ENCODE data around the gene COL24A1.
"Not testable (repeated sequence)": the region's sequence is repeated elsewhere in the genome, so short reads cannot be mapped to it uniquely, and the experiment has no call there.

The COL24A1 gene

DNA sequence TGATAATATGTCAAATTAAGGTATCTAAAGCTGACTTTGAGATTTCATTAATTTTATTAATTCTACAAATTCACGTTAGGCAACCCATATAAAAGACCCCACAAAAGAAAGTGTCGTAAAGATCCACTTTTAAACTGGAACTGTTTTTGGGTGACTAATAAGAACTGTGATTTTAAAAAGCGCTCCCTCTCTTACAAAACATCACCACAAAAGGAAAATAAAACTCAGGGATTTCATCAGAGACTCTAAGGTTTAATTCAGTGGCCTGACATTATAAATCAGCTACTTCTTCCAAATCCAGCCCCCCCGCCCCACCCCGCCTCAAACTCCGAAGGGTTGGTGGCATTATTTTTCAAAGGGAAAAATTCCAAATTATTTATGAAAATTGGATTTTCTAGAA lies 2.7 kb downstream of the COL24A1 start:
- DNase-seq (ENCODE audit: low read depth in 2 of 2, low spot score in 1 of 2), result no peak

DNA sequence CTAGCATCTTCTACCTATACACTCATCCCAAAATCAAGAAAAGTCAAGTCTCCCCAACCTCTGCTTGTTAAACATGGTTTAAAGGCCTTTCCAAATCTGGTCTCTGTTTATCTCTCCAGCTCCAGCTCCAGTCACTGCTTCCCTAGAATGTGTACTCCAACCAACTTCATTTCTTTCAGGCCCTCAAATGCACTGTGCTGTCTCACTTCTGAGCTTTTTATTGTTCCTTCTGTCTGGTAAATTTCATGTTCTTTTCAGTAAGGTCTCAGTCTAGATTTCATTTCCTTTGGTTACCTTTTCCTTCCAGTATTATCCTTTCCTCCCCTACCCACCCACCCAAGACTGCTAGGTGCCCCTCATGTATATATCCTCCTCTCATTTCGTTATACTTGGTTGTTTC lies 3.7 kb downstream of the COL24A1 start:
- no peak for DNase-seq (ENCODE audit: low read depth in 2 of 2, low spot score in 1 of 2)

DNA sequence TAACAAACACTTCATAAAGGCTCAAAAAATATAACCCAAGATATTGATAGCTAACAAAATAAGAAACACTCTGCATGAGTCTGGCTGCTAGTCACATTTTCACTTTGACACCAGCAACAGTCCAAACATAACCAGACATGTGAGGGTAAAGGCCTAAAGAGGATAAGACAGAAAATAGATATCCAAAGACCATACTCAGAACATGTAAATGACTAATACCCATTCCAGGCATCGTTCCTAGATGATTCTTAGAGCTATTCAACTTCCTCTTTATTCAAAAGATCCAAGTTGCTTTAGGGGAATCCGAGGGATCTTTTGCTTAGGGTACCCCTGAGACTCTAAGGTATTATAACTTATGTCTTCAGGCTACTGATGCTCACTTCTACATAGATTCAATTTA lies 5.1 kb downstream of the COL24A1 start:
- no peak for DNase-seq (ENCODE audit: low read depth in 2 of 2, low spot score in 1 of 2)

DNA sequence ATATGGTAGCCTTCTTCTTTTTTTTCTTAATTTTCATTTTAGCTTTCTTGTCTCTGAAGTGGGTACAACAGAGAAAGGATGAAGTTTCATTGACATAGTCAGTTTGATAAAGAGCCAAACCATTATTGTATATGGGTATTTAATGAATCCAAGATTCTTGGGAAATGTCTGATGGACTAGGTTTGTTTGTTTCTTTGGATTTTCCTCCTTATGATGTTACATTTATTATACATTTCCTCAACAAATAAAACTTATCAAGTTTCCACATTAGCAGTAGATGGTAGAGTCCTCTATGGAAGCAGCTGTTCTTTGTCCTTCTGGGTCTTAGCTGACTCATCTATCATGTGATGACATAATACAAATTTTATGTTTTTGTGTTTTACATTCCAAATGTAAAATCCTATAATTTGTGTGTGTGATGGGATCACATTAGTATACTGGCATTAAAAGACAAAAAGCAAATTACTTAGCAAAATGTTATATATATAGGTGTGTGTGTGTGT lies 6.0 kb downstream of the COL24A1 start:
- DNase-seq (ENCODE audit: low read depth in 2 of 2, low spot score in 1 of 2), result no peak

- no peak for DNase-seq (ENCODE audit: low read depth in 2 of 2, low spot score in 1 of 2)
Observed at GRCh38 chr1:86149591-86149990, 7.0 kb downstream of the COL24A1 start.

DNA sequence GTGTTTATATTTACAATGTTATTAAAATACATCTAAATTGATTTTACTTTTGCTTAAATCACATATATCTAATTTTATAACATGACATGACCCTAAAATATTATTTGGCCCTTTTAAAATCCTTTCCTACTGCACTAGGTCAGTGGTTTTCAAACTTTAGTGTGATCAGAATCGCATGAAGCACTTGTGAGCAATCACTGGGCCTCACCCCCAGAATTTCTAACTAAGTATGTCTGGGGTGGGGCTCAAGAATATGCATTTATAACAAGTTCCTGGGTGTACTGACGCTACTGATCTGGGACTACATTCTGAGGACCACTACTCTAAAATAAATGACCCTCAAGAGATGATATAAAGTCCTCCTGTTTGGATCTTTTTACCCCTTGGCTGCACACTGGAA lies 8.8 kb downstream of the COL24A1 start:
- DNase-seq (ENCODE audit: low read depth in 2 of 2, low spot score in 1 of 2), result no peak

DNA sequence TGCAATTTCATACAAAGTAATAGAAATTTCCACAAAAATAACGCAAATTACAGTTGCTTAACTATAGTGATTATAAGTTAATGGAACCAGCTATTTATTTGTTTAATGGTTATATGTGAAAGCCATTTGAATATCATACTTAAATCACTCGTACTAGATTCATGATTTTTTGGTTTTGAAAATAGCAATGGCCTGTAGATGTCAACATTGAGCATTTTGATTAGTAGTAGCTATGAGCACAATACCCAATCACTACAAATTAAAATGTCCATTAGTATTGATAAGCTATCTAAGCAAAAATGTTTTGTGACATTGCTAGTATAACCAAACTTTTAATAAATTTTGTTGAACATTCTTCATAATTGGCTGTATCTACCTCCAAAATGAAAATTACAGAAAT lies 10.0 kb downstream of the COL24A1 start:
- DNase-seq (ENCODE audit: low read depth in 2 of 2, low spot score in 1 of 2), result no peak

DNA sequence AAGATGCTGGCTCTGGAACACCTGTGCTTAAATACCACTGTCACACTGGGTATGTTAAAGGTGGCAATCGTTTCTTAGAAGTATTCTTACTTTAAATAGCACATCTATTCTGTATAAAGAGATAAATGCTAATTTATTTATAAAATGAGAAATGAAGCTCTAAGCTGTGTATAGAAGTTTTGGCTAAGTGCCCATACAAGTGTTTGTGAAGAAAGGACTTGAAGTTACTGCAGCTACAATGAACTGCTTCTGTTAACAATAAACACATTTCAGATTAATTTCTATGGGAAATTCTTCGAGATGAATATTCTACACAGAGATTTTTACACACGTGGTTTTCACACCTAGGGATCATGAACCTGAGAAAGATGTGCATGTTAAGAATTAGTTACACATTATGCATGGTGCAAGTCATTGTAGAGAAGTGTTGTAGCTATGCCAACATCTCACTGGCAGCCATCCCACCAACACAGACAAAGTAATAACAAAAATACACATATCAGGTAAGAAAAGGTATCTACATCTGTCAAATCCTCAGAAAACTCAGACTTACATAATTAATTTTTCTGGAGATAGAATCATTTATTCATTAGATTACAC lies 16.2 kb downstream of the COL24A1 start:
- no peak for DNase-seq (ENCODE audit: low read depth in 2 of 2, low spot score in 1 of 2)

- DNase-seq (ENCODE audit: low read depth in 2 of 2, low spot score in 1 of 2), result no peak
Observed at GRCh38 chr1:86138746-86139145, 17.8 kb downstream of the COL24A1 start.

- no peak for DNase-seq (ENCODE audit: low read depth in 2 of 2, low spot score in 1 of 2)
Observed at GRCh38 chr1:86137436-86137835, 19.1 kb downstream of the COL24A1 start.

- no peak for DNase-seq (ENCODE audit: low read depth in 2 of 2, low spot score in 1 of 2)
Observed at GRCh38 chr1:86119214-86119764, 37.3 kb downstream of the COL24A1 start.

DNA sequence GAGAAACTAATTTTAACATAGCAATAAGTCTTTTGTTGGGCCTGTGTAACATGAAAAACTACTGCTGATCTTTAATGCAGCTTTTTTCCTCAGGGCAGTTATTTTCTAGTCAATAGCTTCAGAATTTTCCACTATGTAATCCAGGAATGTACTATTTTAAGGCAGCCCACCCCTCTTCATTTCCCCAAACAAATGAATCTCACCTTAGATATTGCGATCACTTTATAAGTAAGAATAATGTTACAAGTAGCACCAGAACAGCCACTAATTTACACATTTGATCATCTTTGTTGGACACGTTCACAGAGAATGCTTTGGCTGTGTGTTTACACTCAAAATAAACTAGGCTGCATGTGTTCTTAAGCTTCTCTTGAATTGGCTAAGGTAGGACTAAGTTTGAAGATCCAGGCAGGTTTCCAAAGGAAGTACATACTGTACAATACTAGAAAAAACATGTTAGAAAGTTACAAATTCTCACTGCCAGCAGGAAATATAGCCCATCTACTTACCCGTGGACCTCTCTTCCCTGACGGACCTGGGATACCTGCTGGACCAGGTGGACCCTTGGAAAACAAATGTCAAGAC lies 41.7 kb downstream of the COL24A1 start:
- DNase-seq (ENCODE audit: low read depth in 2 of 2, low spot score in 1 of 2), result no peak

DNA sequence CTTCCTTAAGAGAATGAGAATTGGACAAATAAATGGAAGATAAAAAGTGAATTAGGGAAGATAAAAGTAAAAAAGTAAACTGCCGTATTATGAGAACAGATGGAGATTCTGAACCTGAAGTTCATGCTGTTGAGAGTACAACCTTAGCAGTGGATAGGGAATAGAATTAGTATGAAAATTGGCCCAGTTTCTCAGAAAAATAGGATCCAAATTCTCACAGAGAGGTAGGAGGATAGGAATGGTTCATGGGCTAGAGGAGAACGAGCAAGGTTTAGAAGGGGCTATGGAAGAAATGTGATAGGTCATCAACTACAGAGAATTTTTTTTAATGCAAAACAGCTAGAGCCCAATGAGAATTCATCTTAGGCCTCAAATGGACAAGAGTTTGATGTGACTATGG lies 42.3 kb downstream of the COL24A1 start:
- DNase-seq (ENCODE audit: low read depth in 2 of 2, low spot score in 1 of 2), result no peak

DNA sequence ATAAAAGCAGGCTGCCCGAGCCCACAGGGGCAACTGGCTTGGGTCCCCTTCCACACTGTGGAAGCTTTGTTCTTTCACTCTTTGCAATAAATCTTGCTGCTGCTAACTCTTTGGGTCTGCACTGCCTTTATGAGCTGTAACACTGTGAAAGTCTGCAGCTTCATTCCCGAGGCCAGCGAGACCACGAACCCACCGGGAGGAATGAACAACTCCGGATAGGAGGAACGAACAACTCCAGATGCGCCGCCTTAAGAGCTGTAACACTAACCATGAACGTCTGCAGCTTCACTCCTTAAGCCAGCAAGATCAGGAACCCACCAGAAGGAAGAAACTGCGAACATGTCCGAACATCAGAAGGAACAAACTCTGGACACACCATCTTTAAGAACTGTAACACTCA lies 45.0 kb downstream of the COL24A1 start:
- DNase-seq (ENCODE audit: low read depth in 2 of 2, low spot score in 1 of 2), result not testable (repeated sequence)

DNA sequence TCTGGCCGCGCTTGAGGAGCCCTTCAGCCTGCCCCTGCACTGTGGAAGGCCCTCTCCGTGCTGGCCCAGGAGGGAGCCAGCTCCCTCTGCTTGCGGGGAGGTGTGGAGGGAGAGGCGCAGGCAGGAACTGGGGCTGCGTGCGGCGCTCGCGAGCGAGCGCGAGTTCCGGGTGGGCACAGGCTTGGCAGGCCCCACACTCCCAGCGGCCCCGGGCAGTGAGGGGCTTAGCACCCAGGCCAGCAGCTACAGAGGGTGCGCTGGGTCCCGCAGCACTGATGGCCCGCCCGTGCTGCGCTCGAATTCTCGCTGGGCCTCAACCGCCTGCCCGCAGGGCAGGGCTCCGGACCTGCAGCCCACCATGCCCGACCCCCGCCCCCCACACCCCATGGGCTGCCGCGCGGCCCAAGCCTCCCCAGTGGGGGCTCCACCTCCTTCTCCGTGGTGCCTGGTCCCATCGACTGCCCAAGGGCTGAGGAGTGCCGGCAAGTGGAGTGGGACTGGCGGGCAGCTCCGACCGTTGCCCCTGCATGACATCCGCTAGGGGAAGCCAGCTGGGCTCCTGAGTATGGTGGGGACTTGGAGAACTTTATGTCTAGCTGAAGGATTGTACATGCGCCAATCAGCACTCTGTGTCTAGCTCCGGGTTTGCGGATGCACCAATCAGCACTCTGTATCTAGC lies 46.0 kb downstream of the COL24A1 start:
- DNase-seq (ENCODE audit: low read depth in 2 of 2, low spot score in 1 of 2), result no peak

GRCh38 chr1:86105533-86105866 lies 51.1 kb downstream of the COL24A1 start:
- DNase-seq (ENCODE audit: low read depth in 2 of 2, low spot score in 1 of 2), result no peak

- DNase-seq (ENCODE audit: low read depth in 2 of 2, low spot score in 1 of 2), result no peak
Observed at GRCh38 chr1:86104606-86105532, 51.7 kb downstream of the COL24A1 start.

GRCh38 chr1:86101616-86102015 lies 55.0 kb downstream of the COL24A1 start:
- no peak for DNase-seq (ENCODE audit: low read depth in 2 of 2, low spot score in 1 of 2)

DNA sequence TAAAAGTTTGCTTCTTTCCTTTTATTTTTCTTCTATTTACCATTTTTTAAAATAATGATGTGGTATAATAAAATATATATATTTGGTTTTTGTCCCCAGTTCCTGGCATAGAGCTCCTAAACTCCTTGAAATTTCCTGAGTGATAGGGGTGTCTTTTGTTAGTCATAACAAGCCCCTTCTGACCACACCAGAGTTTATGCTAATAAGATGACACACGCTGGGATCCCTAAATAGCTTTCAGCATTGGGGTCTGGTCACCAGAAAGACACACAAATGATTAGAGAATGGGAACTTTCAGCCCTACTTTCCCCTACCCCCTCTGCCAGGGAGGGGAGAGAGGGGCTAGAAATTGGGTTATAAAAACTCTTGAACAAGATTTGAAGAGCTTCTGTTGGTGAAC lies 56.2 kb downstream of the COL24A1 start:
- DNase-seq (ENCODE audit: low read depth in 2 of 2, low spot score in 1 of 2), result no peak

DNA sequence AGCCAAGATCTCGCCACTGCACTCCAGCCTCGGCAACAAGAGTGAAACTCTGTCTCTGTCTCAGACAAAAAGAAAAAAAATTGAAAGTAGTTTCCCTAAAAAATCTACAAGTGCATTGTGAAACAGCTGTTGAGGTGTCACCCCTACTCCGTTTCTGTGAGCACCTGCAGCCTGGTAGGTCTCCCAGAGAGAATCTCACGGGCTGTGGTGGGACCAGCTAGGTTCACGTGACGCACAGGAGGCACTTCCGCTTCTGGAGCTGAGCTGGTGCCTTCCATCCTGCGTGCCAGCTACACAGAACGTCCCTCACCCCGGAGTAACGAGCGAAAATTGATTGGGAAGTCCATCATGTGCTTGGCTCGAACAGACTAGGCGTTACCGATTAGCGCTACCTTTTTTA lies 66.8 kb downstream of the COL24A1 start:
- no peak for DNase-seq (ENCODE audit: low read depth in 2 of 2, low spot score in 1 of 2)

DNA sequence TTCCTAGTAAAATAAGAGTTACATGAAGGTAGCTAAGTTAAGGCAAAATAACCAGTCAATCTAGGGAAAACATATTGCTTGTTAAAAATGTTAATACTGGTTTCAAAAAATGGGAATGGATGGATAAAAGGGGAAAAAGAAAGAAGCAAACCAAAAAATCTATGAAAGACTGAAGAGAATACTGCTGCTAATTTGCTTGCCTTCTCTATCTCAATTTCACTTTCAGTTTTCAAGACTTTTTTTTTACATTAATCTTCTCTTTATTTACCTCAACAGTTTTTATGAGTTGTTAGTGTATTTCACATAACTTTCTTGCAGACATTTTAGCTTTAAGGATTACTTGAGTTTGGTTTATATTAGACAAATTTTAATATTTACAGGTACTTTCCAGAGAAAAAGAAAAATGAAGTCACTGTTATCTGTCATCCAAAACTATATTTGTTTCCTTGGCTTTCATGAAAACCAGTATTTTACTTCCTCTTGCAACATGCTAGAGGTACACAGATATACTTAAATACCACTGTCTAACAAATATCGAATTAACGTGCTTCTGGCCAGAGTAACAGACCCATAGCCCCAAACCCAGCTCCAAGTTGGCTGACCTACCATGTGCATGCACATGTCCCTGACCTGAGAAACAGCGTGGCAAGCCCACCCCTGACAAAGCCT lies 70.7 kb downstream of the COL24A1 start:
- DNase-seq (ENCODE audit: low read depth in 2 of 2, low spot score in 1 of 2), result no peak
